Esophagus mucosa (tissue), 1 donor: ENCODE data around the gene TBC1D10B. TPM values are rescaled to one million over a fixed set of nuclear protein-coding genes. Genes with fewer than 3 reads are reported as not detected.
"Not testable (repeated sequence)": the region's sequence is repeated elsewhere in the genome, so short reads cannot be mapped to it uniquely, and the experiment has no call there.

ENCODE experiments used
- ATAC-seq: fragments of 200-7000 bp; cut with Tn5 transposase; one replicate; pipeline ENCODE4 v1.9.1; 2020
- total RNA-seq: library from RNA; stranded (reverse); gene quantifications from one replicate; pipeline ENCODE4 v1.2.4, GENCODE V29; 2023
- donor health status: DM: yes; HTN: yes; CAD: no.

The TBC1D10B gene
- total RNA-seq, 1 donor from 2014 or later, result 25.3 TPM

DNA sequence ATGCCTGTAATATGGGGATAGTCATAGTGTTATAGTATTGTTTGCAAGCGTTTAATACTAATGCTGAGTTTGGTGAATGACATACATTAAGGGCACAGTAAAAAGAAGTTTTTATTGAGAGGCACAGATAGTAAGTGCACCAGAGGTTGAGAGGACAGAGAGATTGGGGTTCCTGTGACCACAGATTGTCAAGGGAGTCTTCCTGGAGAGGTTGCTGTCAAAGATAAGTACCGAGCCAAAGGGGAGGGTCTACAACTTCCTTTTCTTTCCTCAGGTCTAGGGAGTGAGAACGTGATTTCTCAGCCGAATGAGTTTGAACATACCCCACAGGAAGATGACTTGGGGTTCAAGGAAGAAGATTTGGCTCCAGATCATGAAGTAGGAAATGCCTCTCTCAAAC is 26.8 kb upstream of the TBC1D10B start:
- no peak for ATAC-seq

DNA sequence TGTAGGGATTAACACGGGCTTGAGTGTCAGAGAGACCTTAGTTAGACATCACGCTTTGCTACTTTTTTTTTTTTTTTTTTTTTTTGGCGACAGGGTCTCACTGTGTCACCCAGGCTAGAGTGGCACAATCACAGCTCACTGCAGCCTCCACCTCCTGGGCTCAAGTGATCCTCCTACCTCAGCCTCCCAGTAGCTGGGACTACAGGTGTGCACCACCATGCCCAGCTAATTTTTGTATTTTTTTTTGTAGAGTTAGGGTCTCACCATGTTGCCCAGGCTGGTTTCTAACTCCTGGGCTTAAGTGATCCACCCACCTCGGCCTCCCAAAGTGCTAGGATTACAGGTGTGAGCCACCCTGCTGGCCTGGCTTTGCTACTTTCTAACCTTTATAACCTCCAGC is 26.3 kb upstream of the TBC1D10B start:
- not testable (repeated sequence) for ATAC-seq

DNA sequence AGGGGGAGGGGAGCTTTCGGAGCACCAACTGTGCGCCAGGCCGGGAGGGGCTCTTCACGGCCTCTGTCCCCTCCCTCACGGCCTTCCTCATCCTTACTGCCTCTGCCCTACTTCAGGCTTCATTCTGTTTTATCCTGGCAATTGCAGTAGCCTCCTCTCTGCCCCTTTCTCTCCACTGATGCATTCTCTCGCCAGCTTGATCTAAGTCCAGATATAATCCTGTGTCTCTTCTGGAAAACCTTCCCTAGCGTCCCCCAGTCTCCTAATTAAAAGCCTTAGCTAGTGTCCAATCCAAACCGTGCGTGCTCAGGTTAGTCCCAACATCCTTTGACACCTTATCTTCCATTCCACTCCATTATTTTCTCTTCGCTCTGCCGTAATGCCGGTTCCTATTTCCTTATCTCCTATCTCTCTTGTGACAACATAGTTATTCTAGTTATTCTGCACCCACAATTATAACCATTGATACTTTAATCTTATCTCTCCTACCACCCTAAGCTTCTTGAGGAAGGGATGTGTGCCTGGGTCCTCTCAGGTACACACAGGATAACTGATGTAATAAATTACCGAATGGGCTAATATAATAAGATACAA is 25.8 kb upstream of the TBC1D10B start:
- no peak for ATAC-seq

DNA sequence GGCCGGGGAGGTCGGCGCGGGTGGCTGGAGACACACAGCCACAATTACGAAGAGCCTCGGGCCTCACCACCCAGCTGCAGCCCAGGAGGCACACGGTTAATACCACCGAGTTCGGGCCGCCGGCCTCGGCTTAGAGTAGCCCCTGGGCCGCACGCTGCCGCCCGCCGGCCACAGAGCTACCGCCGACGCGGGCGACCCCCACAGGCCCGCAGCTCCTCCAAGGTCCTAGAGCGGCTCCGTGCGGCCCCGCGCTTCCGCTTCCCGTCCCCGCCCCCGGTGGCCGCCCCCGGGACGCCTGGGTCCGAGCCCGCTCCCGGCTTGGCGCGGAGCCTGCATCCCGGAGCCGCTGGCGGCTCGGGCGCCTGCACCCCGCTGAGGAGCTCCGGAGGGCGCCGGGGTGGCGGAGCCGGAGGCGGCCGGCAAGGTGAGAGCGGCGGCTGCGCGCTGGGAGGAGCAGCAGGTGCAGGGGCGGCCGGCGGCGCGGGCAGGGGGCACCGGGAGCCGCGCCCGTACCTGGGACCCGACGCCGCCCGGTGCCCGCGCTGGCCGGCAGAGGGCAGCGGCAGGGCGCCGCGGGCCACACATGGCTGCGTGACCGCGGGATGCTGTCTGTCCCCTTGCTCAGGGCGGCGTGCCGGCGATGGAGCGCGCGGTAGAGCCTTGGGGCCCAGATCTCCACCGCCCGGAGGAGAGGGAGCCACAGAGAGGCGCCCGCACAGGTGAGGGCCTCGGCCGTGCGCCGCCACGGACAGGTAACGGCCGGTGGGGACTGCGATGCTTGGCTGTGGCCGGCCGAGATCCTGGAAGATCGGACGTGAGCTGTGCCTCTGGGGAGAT is 25.1 kb upstream of the TBC1D10B start, which contains the start of gene ZNF48:
Gene ZNF48 (plus strand): TSS at position 266 of the 837 bp plus-strand sequence. CDS start 375 bp downstream, at position 641.
- peak; percentile 79 for ATAC-seq

DNA sequence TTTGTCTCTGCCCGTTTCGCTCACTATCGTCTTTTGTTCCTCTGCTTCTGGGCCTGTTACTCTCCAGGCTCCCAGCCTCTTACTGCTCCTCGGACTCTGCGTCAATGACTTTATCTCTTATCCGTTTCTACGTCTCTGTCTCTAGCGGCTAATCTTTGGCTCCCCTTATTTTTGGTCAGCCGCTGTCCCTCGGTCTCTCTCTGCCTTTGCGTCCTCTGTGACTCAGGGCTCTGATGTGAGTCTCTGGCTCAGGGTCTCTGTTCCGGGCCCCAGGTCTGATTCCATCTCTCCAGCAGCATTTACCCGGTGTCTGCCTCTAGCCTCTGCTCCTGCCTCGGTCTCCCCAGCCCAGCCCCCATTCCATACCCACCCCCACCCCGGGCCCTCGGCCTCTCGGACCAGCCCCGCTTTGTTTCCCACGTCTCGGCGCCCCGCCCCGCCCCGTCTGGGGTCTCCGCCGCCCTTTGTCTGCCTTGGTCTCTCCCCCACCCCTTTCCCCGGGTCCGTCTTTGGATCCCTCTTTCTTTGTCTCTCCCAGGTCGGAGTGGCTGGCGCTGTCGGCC is 24.4 kb upstream of the TBC1D10B start:
- ATAC-seq, result peak; percentile 7

DNA sequence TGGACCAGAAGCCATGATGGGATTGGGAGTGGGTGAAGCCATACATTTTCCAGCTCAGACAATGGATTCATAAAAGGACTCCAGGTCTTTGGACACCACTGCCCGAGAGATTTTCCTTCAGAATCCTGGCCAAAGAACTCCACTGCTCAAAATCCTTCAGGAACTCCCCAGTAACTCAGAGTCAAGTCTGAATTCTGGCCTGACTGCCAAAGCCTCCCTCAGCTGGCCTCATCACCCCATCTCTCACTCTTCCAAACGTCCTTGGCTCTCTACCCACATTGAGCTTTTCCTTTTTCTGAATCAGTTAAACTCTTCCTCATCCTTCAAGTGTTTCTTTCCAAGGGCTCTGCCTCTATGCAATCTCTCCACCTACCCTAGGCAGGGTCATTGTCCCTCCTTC is 13.2 kb upstream of the TBC1D10B start:
- no peak for ATAC-seq

DNA sequence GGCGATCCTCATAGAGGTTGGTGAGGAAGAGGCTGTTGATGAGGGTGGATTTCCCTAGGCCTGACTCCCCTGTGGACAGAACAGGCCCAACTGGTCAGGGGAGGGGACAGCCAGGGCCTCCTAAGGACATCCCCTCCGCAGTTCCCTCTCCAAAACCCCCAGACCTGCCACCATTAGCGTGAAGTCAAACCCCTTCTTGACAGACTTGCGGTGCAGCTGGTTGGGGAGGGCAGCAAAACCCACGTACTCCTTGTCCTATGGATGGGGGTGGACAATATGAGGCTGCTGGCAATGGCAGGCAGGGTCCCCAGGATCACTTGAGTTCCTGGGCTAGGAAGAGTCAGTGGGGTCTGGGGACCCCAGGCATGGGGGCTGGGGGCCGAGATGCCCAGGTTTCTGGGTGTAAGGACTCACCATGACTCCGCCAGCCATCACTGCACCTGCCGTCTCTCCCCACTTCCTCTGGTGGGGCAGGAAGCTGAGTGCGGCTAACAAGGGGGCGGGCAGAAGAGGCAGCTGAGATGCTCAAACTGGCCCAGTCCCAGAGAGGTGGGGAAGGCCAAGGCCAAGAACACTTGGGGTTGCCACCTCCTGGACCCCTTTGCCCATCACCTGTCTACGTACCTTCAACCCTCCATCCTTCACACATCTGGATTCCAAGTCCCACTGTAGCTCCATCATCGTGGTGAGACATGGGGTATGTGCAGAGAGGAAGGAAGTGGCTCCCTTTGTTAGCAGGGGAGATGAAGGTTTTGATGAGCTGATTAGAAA is 12.0 kb upstream of the TBC1D10B start, which contains the start of gene SEPTIN1:
Gene SEPTIN1 (minus strand): TSS at position 451 of the 771 bp plus-strand sequence. CDS start 19 bp downstream, at position 432.
- ATAC-seq, result no peak

DNA sequence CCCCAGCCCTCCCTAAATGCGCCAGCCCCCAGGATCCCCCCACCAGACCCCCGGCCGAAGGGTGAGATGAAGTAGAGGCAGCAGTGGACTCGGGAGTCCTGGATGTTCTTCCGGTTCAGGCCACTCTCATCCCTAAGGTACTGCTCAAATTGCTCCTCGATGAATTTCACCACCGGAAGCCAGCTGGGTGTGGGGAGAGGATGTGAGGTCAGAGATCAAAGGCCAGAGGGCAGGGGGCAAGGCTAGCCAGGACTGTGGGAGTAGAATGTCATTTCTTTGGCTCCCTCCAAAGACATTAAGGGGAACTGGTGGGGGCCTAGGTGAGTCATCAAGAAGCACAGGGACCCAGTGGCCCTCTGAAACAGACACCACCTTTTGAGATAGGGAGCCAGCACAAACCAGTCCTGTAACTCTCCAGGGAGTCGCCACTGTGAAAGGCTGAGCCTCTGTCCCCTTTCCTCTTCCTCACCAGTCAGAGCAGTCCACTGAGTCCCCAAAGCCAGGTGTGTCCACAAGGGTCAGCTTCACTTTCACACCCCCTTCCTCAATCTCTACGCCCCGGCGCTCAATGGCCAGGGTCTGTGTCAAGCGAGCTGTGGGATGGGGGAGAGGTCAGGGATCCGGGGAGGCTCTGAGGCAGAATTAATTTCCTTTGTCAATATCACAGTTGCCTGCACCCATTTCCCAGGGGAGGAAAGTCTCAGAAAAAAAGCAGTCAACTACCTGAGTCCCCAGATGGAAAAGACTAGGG is 11.2 kb upstream of the TBC1D10B start:
- no peak for ATAC-seq

DNA sequence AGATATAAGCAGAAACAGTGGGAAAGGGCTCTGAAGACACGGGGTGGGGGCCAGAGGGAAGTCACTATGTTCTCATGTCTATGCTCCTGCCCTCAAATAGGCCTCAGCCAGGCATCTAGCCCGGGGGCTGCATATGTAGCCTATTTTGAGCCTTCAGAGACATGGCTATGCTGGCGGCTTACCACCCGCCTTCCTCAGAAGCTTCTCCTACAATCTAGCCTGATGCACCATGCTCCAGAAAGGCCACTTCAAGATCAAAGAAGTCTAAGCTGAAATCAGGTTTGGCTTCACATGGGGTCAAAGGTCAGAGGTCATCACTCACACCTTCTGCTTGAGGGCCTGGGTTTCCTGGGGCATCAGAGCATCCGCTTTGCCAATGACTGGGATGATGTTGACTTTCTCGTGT is 10.5 kb upstream of the TBC1D10B start:
- no peak for ATAC-seq

DNA sequence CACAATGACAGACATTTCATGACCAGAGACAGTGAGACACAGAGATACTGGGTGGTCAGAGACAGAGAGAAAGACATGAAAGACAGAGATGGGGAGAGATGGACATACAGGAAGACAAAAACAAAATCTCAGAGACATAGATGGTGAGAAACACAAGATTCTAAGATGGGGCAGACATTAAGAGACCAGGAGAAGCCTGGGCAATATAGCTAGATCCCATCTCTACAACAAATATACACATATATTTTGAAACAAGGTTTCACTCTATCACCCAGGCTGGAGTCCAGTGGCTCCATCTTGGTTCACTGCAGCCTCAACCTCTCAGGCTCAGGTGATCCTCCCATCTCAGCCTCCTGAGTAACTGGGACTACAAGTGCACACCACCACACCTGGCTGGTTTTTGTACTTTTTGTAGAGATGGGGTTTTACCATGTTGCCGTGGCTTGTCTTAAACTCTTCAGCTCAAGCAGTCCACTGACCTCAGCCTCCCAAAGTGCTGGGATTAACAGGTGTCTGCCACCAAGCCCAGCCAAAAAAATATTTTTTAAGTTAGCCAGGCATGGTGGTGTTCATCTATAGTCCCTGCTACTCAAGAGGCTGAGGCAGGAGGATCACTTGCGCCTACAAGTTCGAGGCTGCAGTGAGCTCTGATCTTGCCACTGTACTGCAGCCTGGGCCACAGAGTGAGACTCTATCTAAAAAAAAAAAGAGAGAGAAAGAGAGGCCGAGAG is 9.9 kb upstream of the TBC1D10B start:
- ATAC-seq, result no peak

DNA sequence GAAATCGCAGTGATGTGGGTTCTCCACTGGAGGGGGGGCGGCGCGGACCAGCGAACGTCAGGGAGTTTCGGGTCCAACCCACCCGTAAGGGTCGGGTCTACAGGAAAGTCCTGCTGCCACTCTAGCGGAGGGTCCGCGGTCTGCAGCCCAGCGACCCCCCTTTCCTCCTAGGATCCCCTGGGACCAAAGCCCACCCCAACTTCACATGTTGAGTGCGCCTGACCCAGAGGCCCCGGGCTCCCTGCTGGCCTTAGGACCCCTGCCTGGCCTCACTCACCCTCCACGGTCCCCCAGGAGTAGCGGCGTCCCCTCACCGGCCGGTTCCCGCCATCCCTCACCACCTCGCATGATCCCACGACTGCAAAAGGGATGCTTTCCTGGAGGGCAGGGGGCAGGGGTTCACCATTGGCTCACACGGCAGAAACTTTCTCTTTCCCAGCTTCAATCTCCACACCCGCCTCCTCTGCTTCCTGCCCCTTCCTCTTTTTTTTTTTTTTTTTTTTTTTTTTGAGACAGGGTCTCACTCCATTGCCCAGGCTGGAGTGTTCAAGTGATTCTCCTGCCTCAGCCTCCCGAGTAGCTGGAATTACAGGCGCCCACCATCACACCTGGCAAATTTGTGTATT is 9.0 kb upstream of the TBC1D10B start:
- no peak for ATAC-seq

DNA sequence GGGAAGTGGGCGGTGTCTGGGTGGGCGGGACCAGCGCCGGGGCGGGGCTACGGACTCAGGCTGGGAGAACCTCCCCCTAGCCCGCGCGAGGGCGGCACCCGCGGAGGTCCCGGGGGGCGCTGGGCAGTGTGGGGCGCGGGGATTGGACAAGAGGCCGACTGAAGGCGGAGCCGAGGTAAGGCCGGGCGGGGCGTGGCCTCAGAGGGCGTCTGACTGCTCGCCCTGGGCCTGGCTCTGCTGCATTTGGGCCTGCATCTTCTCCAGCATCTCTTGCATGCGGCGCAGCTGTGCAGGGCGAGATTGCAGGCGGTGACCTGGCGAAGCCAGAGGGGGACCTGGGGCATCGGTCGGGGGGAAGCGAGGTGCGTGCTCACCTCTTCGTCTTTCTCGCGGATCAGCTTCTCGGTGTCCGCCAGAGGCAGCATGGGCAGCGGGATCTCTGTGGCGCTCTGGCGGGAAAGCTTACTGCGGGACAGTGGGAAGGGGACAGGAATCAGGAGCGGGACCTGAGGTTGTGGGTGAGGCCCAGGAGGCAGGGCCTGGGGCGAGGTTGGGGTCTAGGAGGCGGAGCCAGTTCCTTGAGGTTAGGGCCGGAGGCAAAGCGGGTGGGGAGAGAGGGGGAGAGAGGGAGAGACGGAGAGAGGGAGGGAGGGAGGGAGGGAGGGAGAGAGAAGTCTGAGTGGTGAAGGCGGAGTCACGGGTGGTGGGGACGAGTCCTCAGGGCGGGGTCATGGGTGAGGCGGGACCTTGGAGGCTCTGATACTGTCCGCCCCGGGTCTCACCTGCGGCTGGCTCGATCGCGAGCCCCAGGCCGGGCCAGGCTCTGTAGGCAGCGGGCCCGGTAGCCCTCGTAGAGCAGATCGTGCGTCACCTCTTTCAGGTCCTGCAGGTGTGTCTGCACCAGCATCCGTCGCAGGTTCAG is 8.2 kb upstream of the TBC1D10B start:
- ATAC-seq, result peak; percentile 97

DNA sequence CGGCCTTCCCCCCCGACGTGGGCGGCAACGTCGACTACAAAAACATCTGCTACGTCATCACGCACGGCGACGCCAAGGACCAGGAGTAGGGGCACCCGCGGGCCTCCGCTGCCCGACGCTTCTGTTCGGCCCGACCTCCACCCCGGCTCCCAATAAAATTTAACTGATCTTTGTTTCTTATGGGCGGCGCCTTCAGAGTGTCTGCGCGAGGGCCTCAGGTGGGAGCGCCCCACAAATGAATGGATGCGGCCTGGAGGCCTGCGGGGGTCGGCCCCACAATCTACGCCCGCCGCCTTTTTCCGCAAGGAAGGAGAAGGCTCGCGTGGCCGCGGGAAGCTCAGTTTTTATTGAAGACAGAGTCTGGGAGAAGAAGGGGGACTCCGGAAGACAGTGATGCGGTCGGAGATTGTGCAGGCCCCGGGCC is 7.5 kb upstream of the TBC1D10B start:
- ATAC-seq, result peak; percentile 53

DNA sequence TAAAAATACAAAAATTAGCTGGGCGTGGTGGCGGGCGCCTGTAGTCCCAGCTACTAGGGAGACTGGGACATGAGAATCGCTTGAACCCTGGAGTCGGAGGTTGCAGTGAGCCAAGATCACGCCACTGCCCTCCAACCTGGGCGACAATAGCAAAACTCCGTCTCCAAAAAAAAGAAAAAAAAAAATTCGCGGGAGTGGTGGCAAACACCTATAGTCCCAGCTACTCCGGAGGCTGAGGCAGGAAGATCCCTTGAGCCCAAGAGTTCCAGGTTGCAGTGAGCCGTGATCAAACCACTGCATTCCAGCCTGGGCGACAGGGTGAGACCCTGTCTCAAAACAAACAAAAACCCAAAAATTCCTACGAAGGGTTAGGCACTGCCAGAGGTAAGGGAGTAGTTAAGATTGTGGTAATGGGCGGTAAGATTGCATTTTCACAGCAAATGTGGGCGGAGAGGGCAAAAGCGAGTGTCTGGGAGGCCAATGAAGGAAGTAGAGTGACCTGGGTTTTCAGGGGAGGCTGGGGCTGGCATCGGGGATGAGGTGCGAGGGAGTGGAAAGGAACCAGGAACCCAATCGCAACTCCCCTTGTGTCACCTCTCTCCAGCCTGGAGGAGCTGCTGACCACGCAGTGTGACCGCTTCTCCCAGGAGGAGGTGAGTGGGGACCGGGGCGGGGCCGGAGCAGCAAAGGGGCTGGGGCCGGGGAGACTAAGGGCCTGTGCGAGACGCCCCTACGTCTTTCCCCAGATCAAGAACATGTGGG is 6.9 kb upstream of the TBC1D10B start:
- no peak for ATAC-seq

DNA sequence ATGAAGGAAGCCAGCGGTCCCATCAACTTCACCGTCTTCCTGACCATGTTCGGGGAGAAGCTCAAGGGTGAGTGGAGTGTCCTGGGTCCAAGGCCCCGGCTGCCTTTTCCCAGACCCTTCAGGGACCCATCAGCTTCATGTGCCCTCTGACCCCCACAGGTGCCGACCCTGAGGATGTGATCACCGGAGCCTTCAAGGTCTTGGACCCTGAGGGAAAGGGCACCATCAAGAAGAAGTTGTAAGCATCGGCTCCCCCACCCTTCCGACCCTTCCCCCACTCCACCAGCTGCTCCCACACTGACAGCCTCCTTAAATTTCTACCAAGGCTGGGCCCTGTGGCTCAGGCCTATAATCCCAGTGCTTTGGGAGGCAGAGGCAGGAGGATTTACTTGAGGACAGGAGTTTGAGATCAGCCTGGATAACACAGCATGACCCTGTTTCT is 6.2 kb upstream of the TBC1D10B start:
- ATAC-seq, result no peak

DNA sequence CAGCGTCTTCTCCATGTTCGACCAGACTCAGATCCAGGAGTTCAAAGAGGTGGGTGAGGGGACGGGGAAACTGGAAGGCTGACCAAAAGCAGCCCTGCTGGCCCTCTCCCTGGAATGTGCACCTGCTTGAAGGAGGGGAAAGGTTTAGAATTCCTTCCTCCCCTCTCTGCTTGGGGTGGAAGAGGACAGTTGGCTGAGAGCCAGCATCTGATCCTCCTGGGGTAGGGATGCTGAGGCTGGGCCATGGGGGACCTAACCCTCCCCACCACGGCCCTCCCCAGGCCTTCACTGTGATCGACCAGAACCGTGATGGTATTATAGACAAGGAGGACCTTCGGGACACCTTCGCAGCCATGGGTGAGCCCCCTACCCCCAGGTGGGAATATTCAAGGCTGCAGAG is 5.6 kb upstream of the TBC1D10B start:
- no peak for ATAC-seq

DNA sequence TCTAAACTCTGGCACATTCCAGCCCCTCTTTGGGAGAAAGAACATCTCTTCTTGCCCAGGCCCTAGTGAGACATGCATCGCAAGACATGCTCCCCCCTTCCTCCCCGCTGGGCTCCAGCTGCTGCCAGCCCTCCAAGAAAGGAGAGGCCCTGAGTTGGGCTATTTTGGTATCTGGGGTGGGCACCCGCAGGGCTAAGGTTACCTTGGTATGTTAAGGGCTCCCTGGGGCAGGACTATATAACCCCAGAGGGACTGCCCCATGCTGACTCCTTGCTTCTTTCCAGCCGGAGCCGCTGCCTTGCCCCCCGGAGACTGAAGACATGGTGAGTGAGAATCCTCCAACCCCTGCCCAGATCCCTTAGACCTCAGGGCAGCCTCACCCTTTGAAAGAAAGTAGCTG is 4.2 kb upstream of the TBC1D10B start, which contains the start of gene MYL11:
Gene MYL11 (plus strand): TSS at position 265 of the 400 bp plus-strand sequence. CDS start 56 bp downstream, at position 321.
- ATAC-seq, result no peak

DNA sequence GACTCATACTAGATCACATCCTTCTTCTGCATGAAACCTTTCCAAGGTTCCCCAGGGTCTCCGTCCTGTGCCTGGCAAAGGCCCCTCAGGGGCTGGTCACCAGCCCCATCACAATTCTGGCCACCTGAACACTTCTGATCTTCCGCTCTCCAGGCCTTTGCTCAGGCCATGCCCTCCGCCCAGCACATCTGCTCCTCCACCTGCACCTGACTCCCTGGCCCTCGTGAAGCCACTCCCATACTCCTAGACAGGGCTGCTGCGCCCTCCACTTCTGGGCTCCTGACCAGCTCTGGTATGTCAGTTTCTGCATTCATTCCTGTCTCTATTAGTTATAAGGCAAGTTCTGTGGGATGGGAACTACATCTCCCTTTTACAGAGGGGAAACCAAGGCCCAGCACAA is 2.4 kb upstream of the TBC1D10B start:
- no peak for ATAC-seq
